Peyer's patch (tissue), 4 donors: ENCODE results near the gene CDC26. TPM values are rescaled to one million over a fixed set of nuclear protein-coding genes. Genes with fewer than 3 reads are reported as not detected.

ENCODE experiments used
- DNase-seq, 3 donors: peaks; one replicate each; pipeline ENCODE4 v3.0.0-alpha.2; 2017 to 2019
- H3K27ac ChIP-seq, 4 donors: fragments of 200-600 bp; sonication (generic); one replicate each; pipeline ENCODE4 v1.5.1; 2016 to 2019
- H3K27me3 ChIP-seq, 2 donors: fragments of 200-600 bp; sonication (generic); one replicate each; pipeline ENCODE4 v1.5.1; 2019
- H3K36me3 ChIP-seq, 3 donors: fragments of 200-600 bp; sonication (generic); one replicate each; pipeline ENCODE4 v1.5.1; 2016 to 2019
- H3K4me1 ChIP-seq, 4 donors: fragments of 200-600 bp; sonication (generic); one replicate each; pipeline ENCODE4 v1.5.1; 2016 to 2019
- H3K4me3 ChIP-seq, 4 donors: fragments of 200-600 bp; sonication (generic); 1 replicate in 3 of 4; 2 replicates in 1 of 4; pipeline ENCODE4 v1.5.1; 2016 to 2019; ENCODE audit warnings: mild to moderate bottlenecking in 1 of 4
- H3K9me3 ChIP-seq, 4 donors: fragments of 200-600 bp; sonication (generic); one replicate each; pipeline ENCODE4 v1.5.1; 2016 to 2019; ENCODE audit warnings: mild to moderate bottlenecking in 1 of 4
- POLR2A ChIP-seq, 2 donors: fragments of 450-650 bp; IDR thresholded peaks; one replicate each; pipeline ENCODE4 v1.5.1; 2017; ENCODE audit warnings: antibody characterized with exemption in 2 of 2, mild to moderate bottlenecking in 2 of 2, moderate library complexity in 2 of 2
- total RNA-seq, 4 donors: library from RNA; depleted of rRNA; stranded (reverse); fragments of >200 nt; gene quantifications; one replicate each; pipeline ENCODE4 v1.1.0, GENCODE V29; 2016
- TF ChIP-seq, protein P1 (sequence below), 6 experiments: fragments of 450-650 bp in 4 of 6; fragments of 200-600 bp in 2 of 6; sonication (generic) in 1 of 6; IDR thresholded peaks; one replicate each; pipeline ENCODE4 v1.5.1; 2017 to 2019; ENCODE audit warnings: antibody characterized with exemption in 6 of 6, mild to moderate bottlenecking in 3 of 6, moderate library complexity in 1 of 6

The CDC26 gene
- total RNA-seq, 4 donors from 2014 or later, result 13.6 to 28.4 (median 25.0) TPM

DNA sequence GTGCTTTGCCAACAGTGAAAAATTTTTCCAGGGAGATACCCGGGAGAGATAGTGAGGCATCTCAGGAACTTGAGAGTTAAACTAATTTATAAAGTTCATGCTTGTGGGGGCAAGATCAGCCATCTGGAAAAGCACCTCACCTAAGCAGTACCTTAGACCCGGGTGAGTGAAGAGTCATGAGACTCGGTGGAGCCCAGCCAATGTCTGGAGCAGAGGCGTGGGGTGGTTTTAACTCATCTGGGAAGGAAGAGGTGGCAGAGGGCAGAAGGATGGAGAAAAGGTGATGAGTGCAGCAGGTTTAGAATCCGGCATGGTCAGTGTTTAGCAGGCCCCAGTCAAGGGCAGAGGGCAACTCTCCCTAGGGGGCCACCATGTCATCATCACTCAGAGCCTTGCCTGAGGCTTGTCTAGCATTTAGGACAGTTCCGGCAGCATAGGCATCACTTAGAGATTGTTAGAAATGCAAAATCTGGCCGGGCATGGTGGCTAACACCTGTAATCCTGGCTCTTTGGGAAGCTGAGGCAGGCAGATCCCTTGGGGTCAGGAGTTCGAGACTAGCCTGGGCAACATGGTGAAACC lies 32.1 kb upstream of the CDC26 start:
- H3K27me3 ChIP-seq, result no peaks in the 10 kb centered on the region
- H3K27ac ChIP-seq, result no peak overlapping the region
- H3K9me3 ChIP-seq, result no peaks in the 10 kb centered on the region
- H3K4me1 ChIP-seq, result no peaks in the 10 kb centered on the region
- H3K36me3 ChIP-seq, result no peaks in the 10 kb centered on the region
- DNase-seq, result no peak
- TF ChIP-seq, protein P1, sequence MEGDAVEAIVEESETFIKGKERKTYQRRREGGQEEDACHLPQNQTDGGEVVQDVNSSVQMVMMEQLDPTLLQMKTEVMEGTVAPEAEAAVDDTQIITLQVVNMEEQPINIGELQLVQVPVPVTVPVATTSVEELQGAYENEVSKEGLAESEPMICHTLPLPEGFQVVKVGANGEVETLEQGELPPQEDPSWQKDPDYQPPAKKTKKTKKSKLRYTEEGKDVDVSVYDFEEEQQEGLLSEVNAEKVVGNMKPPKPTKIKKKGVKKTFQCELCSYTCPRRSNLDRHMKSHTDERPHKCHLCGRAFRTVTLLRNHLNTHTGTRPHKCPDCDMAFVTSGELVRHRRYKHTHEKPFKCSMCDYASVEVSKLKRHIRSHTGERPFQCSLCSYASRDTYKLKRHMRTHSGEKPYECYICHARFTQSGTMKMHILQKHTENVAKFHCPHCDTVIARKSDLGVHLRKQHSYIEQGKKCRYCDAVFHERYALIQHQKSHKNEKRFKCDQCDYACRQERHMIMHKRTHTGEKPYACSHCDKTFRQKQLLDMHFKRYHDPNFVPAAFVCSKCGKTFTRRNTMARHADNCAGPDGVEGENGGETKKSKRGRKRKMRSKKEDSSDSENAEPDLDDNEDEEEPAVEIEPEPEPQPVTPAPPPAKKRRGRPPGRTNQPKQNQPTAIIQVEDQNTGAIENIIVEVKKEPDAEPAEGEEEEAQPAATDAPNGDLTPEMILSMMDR (IDR thresholded peaks at IDR 0.05), result no peak
- TF ChIP-seq POLR2A (IDR thresholded peaks at IDR 0.05), result no peak
- H3K4me3 ChIP-seq, result no peak overlapping the region

DNA sequence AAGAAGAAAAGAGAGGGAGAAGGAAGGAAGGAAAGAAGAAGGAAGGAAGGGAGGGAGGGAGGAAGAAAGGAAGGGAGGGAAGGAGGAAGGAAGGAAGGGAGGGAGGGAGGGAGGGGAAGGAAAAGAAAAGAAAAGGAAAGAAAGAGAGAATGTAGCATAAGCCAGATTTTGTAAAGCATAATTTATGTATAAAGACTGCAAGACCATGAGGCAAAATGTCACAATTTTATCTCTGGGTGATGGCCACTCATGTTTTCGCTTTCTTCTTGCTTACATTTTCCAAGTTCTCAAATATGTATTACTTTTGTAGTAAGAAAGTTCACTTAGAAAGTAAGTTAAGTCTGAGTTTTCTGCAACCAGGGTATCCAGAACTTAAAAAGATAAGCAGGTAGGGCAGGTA lies 31.2 kb upstream of the CDC26 start:
- Histone ChIP-seq H3K27ac (no peak overlapping the region), H3K36me3 (no peaks in the 10 kb centered on the region), H3K9me3 (no peaks in the 10 kb centered on the region), H3K27me3 (no peaks in the 10 kb centered on the region), H3K4me3 (no peak overlapping the region), H3K4me1 (no peaks in the 10 kb centered on the region)
- no peak for DNase-seq
- TF ChIP-seq, protein P1 (IDR thresholded peaks at IDR 0.05), result no peak
- TF ChIP-seq POLR2A (IDR thresholded peaks at IDR 0.05), result no peak

DNA sequence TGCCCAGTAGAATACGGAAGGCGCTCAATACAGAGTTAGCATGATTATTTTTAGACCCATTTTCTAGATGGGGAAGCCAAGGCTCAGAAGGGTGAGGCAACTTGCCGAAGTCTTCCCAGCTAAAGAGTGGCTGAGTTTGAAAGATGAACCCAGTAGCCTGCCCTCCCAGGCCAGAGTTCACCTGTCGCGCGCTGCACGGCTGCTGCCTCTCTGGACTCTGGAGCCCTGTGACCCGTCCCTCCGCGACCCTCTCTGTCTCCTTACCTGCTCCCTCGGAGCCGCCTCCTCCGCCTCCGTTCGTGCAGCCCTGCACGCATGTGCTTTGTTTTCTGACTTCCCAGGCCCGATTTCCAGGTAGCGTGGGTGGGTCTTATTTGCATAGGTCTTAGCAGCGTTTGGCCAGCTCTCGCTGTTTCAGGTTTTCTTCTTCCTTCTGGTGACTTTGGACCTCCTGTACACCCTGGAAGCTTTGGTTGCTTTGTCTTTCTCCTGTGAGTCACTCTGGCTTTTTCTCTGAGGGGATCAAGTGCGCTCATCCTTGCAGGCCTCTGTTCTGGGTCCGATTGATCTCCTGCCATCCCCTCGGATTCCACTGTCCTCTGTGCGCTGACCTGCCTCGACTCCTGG lies 27.5 kb upstream of the CDC26 start, which contains the start of gene RNF183:
Gene RNF183 (minus strand): TSS at position 585 of the 627 bp plus-strand sequence. CDS start 5,192 bp downstream, outside the sequence.
- Histone ChIP-seq H3K36me3 (no peaks in the 10 kb centered on the region), H3K4me1 (no peaks in the 10 kb centered on the region), H3K27ac (no peak within 1 kb of the TSS), H3K9me3 (no peaks in the 10 kb centered on the region), H3K27me3 (no peaks in the 10 kb centered on the region), H3K4me3 (no peak within 1 kb of the TSS)
- TF ChIP-seq, protein P1 (IDR thresholded peaks at IDR 0.05), result no peak
- no peak for TF ChIP-seq POLR2A (IDR thresholded peaks at IDR 0.05)
- no peak for DNase-seq

DNA sequence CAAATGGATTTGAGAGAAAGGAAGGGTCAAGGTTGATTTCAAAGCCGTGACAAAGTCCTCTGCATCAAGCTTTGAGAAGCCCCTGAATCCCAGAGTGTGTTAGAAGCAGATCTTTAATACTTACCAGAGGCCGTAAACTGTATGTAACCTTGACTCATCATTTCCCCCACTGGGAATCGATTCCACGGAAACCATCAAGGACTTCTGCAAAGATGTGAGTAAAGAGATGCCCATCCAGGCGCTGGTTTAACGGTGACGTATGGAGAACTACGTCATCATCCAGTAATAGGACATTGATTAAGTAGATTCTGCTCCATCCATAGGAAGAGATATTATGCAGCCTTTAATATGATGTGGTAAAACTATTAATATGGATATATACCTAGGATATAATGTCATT lies 26.2 kb upstream of the CDC26 start:
- no peak overlapping the region for H3K4me3 ChIP-seq
- H3K27ac ChIP-seq, result no peak overlapping the region
- no peak for DNase-seq
- H3K27me3 ChIP-seq, result no peaks in the 10 kb centered on the region
- no peak for TF ChIP-seq POLR2A (IDR thresholded peaks at IDR 0.05)
- TF ChIP-seq, protein P1 (IDR thresholded peaks at IDR 0.05), result no peak
- H3K36me3 ChIP-seq, result no peaks in the 10 kb centered on the region
- H3K9me3 ChIP-seq, result no peaks in the 10 kb centered on the region
- no peaks in the 10 kb centered on the region for H3K4me1 ChIP-seq

DNA sequence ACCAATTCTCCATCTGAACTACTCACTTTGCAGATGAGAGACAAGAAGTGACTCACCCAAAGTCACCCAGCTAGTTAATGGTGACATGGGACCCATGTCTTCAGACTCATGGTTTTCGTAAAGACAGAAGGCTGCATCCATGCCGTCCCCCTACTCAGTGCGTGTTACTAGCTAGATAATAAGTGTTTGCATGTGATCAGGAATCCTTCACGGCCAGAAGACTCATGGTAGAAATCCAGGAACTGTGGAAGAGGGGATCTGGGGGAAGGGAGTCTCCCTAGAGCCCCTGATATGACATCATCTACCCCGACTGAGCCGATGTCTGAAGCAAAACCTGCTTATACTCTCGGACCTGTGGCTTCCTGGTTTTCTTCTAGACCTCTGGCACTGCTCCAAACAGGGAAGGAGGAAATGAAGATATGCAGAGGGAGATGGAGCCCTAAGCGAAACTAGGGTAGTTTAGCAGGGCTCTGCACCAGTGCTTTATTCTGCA lies 24.5 kb upstream of the CDC26 start:
- H3K4me3 ChIP-seq, result no peak overlapping the region
- no peaks in the 10 kb centered on the region for H3K9me3 ChIP-seq
- no peak overlapping the region for H3K27ac ChIP-seq
- no peaks in the 10 kb centered on the region for H3K36me3 ChIP-seq
- TF ChIP-seq, protein P1 (IDR thresholded peaks at IDR 0.05), result no peak
- no peak for TF ChIP-seq POLR2A (IDR thresholded peaks at IDR 0.05)
- peak in 1 of 3 donors; percentile 51 for DNase-seq
- H3K4me1 ChIP-seq, result no peaks in the 10 kb centered on the region
- no peaks in the 10 kb centered on the region for H3K27me3 ChIP-seq
